GM18861 (cell line): ENCODE measurements around the gene MDH2.
"Not testable (repeated sequence)": the region's sequence is repeated elsewhere in the genome, so short reads cannot be mapped to it uniquely, and the experiment has no call there.

Source experiments
- ATAC-seq: cut with Tn5 transposase; IDR thresholded peaks from one replicate; pipeline ENCODE4 v1.9.1; 2021; ENCODE audit not compliant: unreplicated experiment

MDH2 gene

DNA sequence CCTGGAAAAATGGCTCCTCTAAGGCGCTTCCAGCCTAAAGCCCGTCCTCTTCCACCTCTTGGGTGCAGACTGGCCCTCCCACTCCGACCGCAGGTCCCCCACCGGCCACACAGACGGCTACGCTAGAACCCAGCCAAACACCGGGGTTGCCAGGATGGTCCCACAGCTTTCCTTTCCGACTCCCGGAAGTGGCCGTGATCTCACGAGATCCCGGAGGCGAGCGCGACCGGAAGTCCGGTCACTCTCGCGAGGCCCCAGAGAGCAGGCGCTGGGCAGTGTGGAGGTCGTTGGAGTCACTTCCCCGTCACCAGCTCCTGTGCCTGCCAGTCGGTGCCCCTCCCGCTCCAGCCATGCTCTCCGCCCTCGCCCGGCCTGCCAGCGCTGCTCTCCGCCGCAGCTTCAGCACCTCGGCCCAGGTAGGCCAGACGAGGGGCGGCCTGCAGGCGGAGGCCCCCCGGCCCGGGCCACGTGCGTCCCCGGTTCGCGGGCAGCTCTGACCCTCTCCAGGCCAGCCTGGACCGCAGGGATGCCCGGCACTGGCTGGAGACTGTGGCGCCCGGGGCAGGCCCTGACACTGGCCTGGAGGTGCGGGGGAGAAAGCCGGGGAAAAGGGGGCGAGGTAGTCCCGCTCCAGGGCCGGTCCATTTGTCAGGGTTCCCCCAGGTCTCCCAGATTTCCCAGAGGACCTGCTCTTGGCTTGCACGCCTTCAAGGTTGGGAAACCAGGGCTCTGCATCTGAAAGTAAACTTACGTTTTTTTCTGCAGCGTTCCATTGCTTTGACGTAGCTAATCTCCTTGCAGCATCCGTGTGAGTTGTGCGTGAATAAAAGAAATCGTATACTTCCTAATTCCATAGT lies at the start of gene MDH2, which contains the start of gene STYXL1:
Gene MDH2 (plus strand): TSS at position 296 of the 857 bp plus-strand sequence. CDS start 55 bp downstream, at position 351.
Gene STYXL1 (minus strand): TSS at position 190 of the 857 bp plus-strand sequence. CDS start 17,477 bp downstream, outside the sequence.
- ATAC-seq, result peak; percentile 92

GRCh38 chr7:76000566-76000965 lies 47.3 kb upstream of the MDH2 start:
- ATAC-seq, result no peak

DNA sequence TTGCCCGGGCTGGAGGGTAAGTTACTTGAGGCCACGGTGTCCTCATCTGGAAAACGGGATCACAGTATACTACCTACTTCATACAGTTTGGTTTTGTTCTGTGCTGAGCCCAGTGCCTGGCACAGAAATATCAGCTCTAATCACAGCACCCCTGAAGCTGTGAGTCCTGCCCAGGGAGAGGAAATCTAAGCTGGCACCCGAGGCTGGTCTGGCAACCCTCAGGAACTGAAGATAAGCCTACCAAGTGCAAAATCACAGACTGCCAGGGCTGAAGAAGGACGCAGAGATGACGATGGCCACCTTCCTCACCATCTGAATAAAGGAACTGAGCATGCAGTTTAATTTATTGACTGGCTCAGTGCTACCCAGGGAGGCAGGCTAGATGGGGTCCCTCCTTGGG lies 45.8 kb upstream of the MDH2 start:
- no peak for ATAC-seq

- no peak for ATAC-seq
These were observed 45.1 kb upstream of the MDH2 start for GRCh38 chr7:76002822-76003221.

- no peak for ATAC-seq
These were observed 44.6 kb upstream of the MDH2 start for GRCh38 chr7:76003351-76003750.

- ATAC-seq, result not testable (repeated sequence)
These were observed 42.9 kb upstream of the MDH2 start for GRCh38 chr7:76005004-76005403.

DNA sequence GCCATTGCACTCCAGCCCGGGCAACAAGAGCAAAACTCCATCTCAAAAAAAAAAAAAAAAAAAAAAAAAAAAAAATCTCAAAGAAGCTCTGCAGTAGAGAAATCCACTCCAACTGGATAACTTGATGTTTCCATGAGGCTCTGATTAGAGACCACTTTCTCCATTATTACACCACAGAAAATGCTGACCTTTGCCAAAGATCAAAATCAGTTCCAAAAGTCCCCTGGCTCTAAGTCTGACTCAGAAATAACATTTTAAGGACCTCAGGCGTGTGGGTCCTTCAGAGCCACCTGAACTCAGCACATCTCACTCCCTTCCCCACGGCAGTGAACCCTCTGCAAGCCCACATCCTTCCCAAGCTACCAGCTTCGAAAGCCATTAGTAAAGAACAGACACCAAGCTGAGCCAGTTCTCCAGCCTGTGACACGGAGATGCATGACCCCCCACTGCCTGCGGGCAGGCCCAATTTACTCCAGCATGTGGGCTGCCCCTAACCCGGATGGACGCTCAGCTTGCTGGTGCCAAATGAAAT lies 39.7 kb upstream of the MDH2 start:
- no peak for ATAC-seq

GRCh38 chr7:76009672-76010600 lies 38.0 kb upstream of the MDH2 start:
- no peak for ATAC-seq

GRCh38 chr7:76011442-76011861 lies 36.5 kb upstream of the MDH2 start:
- no peak for ATAC-seq

DNA sequence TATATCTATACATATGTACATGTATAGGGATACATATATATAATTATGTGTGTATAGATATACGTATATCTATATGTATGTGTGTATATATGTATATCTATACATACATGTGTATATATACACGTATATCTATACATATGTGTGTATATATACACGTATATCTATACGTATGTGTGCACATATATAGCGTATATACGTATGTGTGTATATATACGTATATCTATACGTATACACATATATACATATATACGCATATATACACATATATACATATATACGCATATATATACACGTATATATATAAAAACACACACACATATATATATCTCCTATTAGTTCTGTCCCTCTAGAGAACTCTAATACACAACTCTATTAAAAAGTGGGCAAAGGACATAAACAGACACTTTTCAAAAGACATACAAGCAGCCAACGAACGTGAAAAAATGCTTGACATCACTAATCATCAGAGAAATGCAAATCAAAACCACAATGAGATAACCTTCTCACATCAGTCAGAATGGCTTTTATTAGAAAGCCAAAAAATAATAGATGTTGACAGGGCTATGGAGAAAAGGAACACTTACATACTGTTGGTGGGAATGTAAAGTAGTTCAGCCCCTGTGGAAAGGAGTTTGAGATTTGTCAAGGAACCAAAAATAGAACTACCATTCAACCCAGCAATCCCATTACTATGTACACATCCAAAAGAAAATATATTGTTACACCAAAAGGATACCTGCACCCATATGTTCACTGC lies 31.5 kb upstream of the MDH2 start:
- no peak for ATAC-seq

GRCh38 chr7:76018520-76018919 lies 29.4 kb upstream of the MDH2 start:
- not testable (repeated sequence) for ATAC-seq

GRCh38 chr7:76020031-76020714 lies 27.7 kb upstream of the MDH2 start:
- no peak for ATAC-seq

- no peak for ATAC-seq
These were observed 25.7 kb upstream of the MDH2 start for GRCh38 chr7:76022026-76022780.

DNA sequence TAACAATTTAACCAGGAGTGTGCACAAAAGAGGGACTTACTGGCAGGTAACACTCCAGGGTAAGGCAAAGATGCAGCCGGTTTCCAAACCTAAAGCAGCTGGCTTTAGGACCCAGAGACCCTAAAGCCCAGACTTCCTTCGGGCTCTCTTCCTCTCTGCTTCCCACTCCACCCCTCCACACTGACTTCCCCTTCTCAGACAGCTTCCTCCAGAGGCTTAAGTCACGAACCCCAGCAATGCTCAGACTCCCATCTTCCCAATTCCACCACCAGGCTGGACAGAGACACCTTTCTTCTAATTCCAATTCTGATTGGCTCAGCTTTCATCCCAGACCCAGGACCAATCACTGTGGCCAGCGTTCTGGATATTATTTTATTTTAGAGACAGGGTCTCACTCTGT lies 24.9 kb upstream of the MDH2 start:
- no peak for ATAC-seq

- not testable (repeated sequence) for ATAC-seq
These were observed 18.2 kb upstream of the MDH2 start for GRCh38 chr7:76029682-76030081.

GRCh38 chr7:76031964-76032363 lies 15.9 kb upstream of the MDH2 start:
- no peak for ATAC-seq

DNA sequence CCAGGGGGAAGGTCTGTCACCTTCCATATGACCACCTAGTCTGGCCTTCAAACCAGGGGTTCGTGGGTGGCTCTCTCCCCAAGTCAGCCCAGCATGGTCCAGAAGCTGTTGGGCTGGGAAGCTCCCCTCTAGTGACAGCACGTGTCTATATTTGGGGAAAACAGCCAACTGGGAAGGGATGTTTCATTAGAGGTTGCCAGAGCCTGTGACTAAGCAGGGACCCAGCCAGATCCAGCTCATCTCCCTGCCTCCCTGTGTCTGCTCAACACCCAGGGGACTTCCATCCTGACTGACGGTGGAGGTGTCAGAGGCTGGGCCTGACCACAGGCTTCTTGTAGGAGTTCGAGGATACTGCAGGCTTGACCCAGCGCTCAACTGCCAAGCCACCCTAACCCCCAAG lies 10.6 kb upstream of the MDH2 start:
- ATAC-seq, result no peak

GRCh38 chr7:76040126-76040525 lies 7.8 kb upstream of the MDH2 start:
- no peak for ATAC-seq

GRCh38 chr7:76044375-76044865 lies 3.5 kb upstream of the MDH2 start:
- no peak for ATAC-seq
